IPS DF 19.7 (cell line): ENCODE measurements around the gene EHD3.

Source experiments
- DNase-seq: peaks from one replicate; pipeline ENCODE4 v3.0.0-alpha.2; 2013; ENCODE audit warnings: low read depth, low spot score

The EHD3 gene

GRCh38 chr2:31235504-31235902 is 1.6 kb downstream of the EHD3 start:
- DNase-seq: no peak

- DNase-seq: no peak
Measured at GRCh38 chr2:31236433-31237205, 2.7 kb downstream of the EHD3 start.

- no peak for DNase-seq
Measured at GRCh38 chr2:31237348-31238017, 3.5 kb downstream of the EHD3 start.

DNA sequence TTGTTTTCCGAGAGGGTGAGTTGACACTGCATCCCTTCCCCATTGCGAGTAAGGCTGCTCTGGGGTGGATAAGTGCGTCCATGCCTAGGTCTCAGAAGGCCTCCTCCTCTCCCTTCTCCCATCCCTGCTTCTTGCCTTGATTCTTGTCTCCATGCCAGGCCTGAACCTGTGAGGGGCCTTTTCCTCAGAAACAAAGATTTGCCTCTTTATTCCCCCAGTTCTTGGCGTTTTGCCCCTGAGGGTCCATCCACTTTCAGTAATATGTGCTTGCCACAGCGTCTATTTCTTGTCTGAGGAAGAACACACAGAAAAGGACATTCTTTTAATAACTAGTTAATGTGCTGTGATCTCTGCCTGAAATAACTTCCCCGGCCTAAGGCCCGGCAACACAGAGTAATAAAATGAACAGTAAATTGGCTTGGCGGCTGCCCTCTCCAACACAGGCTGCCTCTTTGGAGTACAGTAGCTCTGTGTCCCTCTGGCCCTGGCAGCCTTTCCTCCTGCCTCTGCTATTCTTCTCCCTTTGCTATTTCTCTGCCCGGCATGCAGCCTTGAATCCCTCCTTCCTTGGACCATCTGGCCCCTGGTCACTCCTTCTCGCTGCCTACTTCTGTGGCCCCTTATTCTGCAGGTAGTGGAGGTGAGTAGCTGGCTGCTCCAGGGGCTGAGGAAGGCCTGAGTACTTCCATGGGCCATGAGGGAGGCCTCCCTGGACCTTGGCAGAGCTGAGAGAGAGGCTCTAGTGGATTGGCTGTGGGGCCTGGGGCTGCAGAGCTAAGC is 4.4 kb downstream of the EHD3 start:
- DNase-seq: no peak

GRCh38 chr2:31238906-31239592 is 5.1 kb downstream of the EHD3 start:
- DNase-seq: no peak

GRCh38 chr2:31239593-31240177 is 5.7 kb downstream of the EHD3 start:
- DNase-seq: no peak

- DNase-seq: no peak
Measured at GRCh38 chr2:31240381-31241365, 6.7 kb downstream of the EHD3 start.

- no peak for DNase-seq
Measured at GRCh38 chr2:31241625-31242270, 7.8 kb downstream of the EHD3 start.

DNA sequence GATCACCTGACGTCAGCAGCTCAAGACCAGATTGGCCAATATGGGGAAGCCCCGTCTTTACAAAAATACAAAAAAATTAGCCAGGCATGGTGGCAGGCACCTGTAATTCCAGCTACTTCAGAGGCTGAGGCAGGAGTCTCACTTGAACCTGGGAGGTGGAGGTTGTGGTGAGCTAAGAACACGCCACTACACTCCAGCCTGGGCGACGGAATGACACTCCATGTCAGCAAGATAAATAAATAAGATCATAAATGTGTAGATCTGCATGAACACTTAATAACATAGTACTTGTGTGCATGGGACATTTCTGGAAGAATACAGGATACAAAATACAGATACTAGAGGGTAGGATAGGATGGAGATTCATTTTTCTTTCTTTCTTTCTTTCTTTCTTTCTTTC is 9.1 kb downstream of the EHD3 start:
- no peak for DNase-seq

GRCh38 chr2:31244101-31244500 is 10.1 kb downstream of the EHD3 start:
- no peak for DNase-seq

DNA sequence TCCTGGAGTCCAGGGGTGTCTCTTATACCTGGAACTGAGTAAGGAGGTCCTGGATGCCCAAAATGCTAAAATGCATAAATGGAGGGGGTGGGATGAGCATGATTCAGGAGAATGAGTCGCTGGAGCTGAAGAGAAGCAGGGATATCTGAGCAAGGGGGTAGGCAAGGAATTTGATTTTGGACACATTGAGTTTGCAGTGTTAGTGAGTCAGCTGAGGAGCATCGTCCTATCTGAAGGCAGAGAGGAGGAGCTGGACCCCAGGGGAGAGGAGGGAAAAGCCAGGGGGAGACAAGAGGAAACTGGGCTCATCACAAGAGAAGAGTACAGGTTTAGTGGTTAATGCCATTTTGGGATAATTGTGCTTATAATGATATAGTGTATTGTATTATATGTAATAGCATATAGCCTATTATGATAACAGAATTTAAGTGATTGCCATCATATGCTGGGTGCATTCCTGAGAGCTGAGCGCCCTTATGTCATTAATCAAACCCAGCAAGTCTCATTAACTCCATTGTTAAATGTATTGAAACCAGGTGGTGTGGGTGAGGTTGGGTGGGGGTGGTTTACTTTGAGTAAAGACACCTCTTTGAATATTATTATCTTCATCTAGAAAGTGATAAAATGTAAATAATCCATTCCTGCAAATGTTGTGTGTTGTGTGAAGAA is 12.4 kb downstream of the EHD3 start:
- no peak for DNase-seq

DNA sequence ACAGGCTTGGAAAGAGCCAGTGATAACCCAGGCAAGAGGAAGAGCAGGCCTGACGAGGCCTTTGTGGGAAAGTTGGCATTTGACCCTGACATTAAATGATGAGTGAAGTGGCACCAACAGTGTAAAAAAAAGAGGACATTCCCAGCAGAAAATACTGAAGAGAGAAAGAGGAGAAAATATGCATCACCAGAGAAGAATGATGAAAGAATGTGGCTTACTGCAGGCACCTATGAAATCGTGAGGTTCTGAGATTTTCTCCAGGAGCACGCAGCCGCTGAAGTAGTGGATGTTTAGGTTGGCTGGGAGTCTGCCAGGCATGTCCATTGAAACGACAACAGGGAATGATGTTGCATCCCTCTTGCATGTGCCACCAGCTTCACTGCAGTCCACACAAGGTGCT is 13.8 kb downstream of the EHD3 start:
- DNase-seq: no peak

DNA sequence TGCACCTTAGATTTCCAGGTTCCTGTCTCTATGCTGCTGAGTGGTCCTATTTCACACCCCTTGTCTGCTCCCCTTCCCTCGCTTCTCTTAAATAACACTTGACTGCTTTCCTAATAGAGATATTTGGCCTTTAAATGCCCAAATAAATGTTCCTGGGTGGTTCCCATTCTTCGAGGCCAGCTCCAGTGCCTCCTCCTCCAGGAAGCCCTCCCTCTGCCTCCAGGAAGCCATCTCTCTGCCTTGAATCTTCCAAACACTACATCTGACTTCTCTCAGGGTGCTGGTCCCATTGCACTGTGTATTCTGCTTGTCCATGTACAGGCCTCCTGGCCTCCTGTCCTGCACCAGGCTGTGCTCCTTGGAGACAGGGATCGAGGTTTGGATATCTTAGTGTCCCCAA is 14.2 kb downstream of the EHD3 start:
- DNase-seq: no peak

DNA sequence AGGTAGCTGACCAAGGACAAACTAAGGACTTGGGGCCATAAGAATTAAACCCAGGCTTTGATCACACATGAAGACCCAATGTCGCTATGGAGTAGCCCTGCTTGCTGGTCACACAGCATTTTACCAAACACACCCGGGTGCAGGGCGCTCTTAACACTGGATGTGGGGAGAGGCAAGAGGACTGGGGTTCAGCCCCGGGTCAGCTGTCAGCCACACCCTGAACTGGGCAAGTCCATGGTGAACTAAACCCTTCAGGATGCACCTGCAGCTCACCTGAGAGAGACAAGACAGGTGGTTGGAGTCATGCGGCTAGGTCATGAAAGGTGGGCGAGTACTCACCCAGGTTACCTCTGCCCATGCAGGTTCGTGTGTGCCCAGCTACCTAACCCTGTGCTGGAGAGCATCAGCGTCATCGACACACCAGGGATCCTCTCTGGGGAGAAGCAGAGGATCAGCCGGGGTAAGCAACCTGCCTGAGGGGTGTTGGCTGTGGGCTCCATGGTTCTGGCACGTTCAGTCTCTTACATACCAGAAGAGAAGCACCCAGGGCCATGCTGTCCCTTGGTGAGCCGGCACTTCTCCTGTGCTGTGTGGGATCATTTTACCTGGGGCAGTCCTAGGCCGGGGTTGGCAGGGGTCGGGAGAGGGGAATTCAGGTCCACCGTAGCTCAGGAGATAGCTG is 15.2 kb downstream of the EHD3 start:
- no peak for DNase-seq

DNA sequence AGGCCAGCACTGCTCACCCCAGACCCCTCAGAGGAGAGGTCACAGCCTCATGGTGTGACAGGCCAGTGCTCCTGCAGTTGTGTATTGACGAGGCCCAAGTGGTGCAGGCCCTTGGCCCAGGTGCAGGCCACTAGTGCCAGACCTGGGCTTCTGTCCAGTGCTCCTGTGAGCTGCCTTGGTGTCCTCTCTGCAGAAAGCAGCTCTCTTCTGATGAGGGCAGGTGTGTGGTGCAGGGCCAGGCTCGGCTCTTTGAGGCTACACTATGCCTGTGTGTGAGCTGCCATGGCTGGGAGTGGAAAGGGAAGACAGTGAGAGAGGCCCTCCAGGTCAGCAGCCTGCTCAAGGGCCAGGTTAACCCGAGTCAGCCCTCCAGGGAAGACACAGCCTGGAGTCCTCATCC is 17.1 kb downstream of the EHD3 start:
- DNase-seq: no peak

- DNase-seq: no peak
Measured at GRCh38 chr2:31251851-31252250, 17.9 kb downstream of the EHD3 start.

DNA sequence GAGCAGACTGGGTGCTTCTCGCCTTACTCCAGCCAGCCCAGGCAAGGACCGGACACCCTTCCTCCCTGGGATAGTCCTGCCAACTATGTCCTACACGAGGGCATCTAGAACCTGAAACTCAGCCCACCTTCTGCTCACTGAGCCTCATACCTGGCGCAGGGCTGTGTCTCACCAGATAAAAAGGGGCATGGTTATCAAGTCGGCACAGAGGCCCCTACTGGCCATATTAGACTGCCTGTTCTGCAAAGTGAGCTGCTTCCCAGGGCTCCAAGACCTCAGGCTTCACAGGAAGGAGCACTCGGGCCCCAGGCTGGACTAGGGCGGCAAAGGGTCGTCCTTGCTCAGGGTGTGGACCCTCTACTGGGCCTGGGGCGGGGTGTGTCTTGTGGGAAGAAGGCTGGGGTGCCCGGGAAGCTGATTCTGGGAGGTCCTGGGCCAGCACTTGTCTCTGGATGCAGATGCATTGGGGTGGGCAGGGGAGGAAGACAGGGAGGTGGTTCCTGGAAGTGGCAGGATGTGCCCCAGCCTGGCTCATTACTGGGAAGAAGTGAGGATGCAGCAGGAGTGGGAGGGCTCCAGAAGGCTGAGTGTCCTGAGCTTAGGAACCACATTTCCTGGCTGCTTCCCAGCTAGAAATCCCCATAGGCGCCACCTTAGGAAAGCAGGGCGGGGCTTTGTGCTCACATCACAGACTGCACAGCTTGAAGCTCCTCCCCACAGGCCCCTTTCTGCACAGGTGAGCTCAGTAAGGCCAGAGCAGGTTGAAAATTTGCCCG is 19.6 kb downstream of the EHD3 start:
- DNase-seq: no peak
